ENCODE measurements around the gene FERMT1. TPM values are rescaled to one million over a fixed set of nuclear protein-coding genes. Genes with fewer than 3 reads are reported as not detected.

Gene FERMT1
- total and polyA plus RNA-seq, 2 of the 4 experiments (the other 2 are of a cell fraction), result 1.8 to 2.3 TPM

DNA sequence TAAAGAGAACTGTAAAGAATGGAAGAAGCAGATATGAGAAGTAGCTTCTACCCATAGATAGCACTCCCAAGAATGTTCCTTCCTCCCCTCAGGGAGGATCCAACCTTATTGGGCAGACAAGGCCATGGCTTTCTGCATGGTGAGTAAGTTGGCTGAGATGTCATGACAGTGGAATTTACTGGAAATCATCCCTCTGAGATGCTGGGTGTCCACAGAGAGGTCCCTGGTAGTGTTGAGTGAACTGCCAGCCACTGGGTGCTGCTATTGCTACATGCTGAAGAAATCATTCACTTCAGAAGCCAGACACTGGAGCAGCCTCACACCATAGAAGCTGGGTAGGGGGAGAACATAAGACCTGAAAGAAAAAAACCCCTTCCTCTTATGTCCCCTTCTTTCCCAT lies 46.4 kb upstream of the FERMT1 start:
- no TSS peak for BruUV-seq (replicated peaks)
- Histone ChIP-seq H2BK15ac (ENCODE audit: low read depth, low read length) (no peak overlapping the region), H3K4me2 (ENCODE audit: low read depth, low read length) (no peak overlapping the region), H3K14ac (replicated peaks; ENCODE audit: low read depth, low read length) (no peak overlapping the region), H3K4me1 (ENCODE audit: control insufficient read depth, insufficient read depth, low read length) (no peaks in the 10 kb centered on the region), H2AFZ (replicated peaks; ENCODE audit: low read length, poor library complexity) (no peak overlapping the region), H3K23ac (ENCODE audit: low read depth, low read length) (no peak overlapping the region), H4K91ac (ENCODE audit: insufficient read depth, low read depth, low read length) (no peak overlapping the region), H3K9me1 (ENCODE audit: insufficient read depth, low read length) (no peaks in the 10 kb centered on the region), H4K8ac (ENCODE audit: low read depth in 2 of 2, low read length in 2 of 2) (no peak overlapping the region), H3K79me1 (ENCODE audit: low read depth in 1 of 2, low read length in 2 of 2) (no peaks in the 10 kb centered on the region), H3K56ac (ENCODE audit: extremely low read depth, insufficient read depth, low read length) (no peak overlapping the region), H3K9ac (ENCODE audit: low read depth, low read length) (no peak overlapping the region), H3K9me3 (ENCODE audit: control insufficient read depth, insufficient read depth, low read length) (no peaks in the 10 kb centered on the region), H2AK5ac (ENCODE audit: low read depth, low read length) (no peak overlapping the region), H2BK20ac (ENCODE audit: low read depth, low read length) (no peak overlapping the region), H3K36me3 (ENCODE audit: control insufficient read depth, insufficient read depth, low read length) (no peaks in the 10 kb centered on the region), H4K20me1 (ENCODE audit: insufficient read depth, low read length) (no peaks in the 10 kb centered on the region), H4K5ac (ENCODE audit: low read depth, low read length) (no peak overlapping the region), H2BK5ac (ENCODE audit: low read depth, low read length, poor library complexity, severe bottlenecking) (no peak overlapping the region), H3K18ac (ENCODE audit: low read depth, low read length) (no peak overlapping the region), H3K27ac (ENCODE audit: insufficient read depth, low read length) (no peak overlapping the region), H3K4ac (ENCODE audit: low read depth, low read length) (no peak overlapping the region), H2AK9ac (replicated peaks; ENCODE audit: low read depth, low read length, poor library complexity) (no peak overlapping the region), H3K4me3 (ENCODE audit: insufficient read depth, low read depth, low read length) (no peak overlapping the region), H3K27me3 (ENCODE audit: control insufficient read depth, insufficient read depth, low read length) (no peaks in the 10 kb centered on the region; the same call in 1 of the 2 replicates), H2BK120ac (ENCODE audit: low read depth, low read length) (no peak overlapping the region)
- POLR2A ChIA-PET (ENCODE audit: unreplicated experiment), result no interaction called here
- TF ChIP-seq MAZ (IDR thresholded peaks at IDR 0.05; ENCODE audit: borderline replicate concordance, low read depth, low read length) (no peak), NFE2L2 (IDR thresholded peaks at IDR 0.05; ENCODE audit: low read depth, low read length) (no peak), MAFK (IDR thresholded peaks at IDR 0.05; ENCODE audit: low read depth, low read length) (no peak), POLR2A (IDR thresholded peaks at IDR 0.05; ENCODE audit: low read depth, low read length) (no peak), CEBPB (IDR thresholded peaks at IDR 0.05; ENCODE audit: low read depth, low read length) (no peak), RAD21 (IDR thresholded peaks at IDR 0.05; ENCODE audit: low read length) (peak; percentile 20; the same call in 1 of the 2 replicates), RFX5 (IDR thresholded peaks at IDR 0.05; ENCODE audit: low read depth, low read length) (no peak), RCOR1 (IDR thresholded peaks at IDR 0.05; ENCODE audit: insufficient replicate concordance, low read length) (no peak), CTCF (conservative IDR thresholded peaks at IDR 0.05; ENCODE audit: low read depth, low read length) (0 out of 2 replicates have a peak, but pooled peaks have one; percentile 14)
- in situ Hi-C loops (cut with MboI; ENCODE audit: low sequenced_read_pairs), result no loop called here
- peak; percentile 12 for DNase-seq
- 0 out of 2 replicates have a peak, but pooled peaks have one; percentile 27 for ATAC-seq (ENCODE audit: low read depth)
- dilution Hi-C loops (cut with HindIII; ENCODE audit: low sequenced_read_pairs, unreplicated experiment), result no loop called here
- intact Hi-C loops (cut with micrococcal nuclease), result no loop called here
- CTCF ChIA-PET, result interaction anchor here (0.5 to 1.3 kb wide), 3 partner anchors 659 to 1117 kb away, joined by 3 to 5 read pairs (median 4); no protein-coding TSS in a partner anchor
